B cell (primary cell): ENCODE data around the gene NME7.

Experiments used
- CTCF ChIP-seq: fragments of 200-600 bp; IDR thresholded peaks from one replicate; pipeline ENCODE4 v1.8.0; 2022; ENCODE audit warnings: antibody characterized with exemption, mild to moderate bottlenecking
- EZH2 ChIP-seq: IDR thresholded peaks from 2 replicates; pipeline ENCODE4 v1.6.1; 2012; ENCODE audit warnings: borderline replicate concordance, low read depth, mild to moderate bottlenecking, moderate library complexity, low read length; ENCODE audit not compliant: insufficient read depth, poor library complexity, severe bottlenecking

GRCh38 chr1:169087876-169088275 lies 279.7 kb downstream of the NME7 start:
- TF ChIP-seq CTCF: no peak
- no peak for TF ChIP-seq EZH2
